SU-DHL-6 (cell line): Measurements from ENCODE around the gene SLF2.

Experiments
- CTCF ChIP-seq: fragments of 200-600 bp; sonication (generic); IDR thresholded peaks from one replicate; pipeline ENCODE4 v1.5.1; 2017; ENCODE audit warnings: antibody characterized with exemption, mild to moderate bottlenecking, low read length, moderate library complexity; ENCODE audit not compliant: insufficient read depth, poor library complexity, severe bottlenecking
- EZH2phosphoT487 ChIP-seq: fragments of 200-600 bp; sonication (generic), shearing (Covaris generic); conservative IDR thresholded peaks from 2 replicates; pipeline ENCODE4 v1.6.1; 2018; ENCODE audit warnings: mild to moderate bottlenecking, antibody characterized with exemption, low read length, moderate library complexity, mixed read lengths

GRCh38 chr10:100883312-100883821 is 29.4 kb upstream of the SLF2 start:
- TF ChIP-seq CTCF (no peak), EZH2phosphoT487 (no peak)
